ENCODE results near the gene RBM42.

Gene RBM42

GRCh38 chr19:35663981-35664380 lies 35.1 kb downstream of the RBM42 start:
- TF ChIP-seq TAF1 (IDR thresholded peaks at IDR 0.05; ENCODE audit: borderline replicate concordance, insufficient read depth, low read length) (no peak), FOXP2 (optimal IDR thresholded peaks at IDR 0.05; ENCODE audit: borderline replicate concordance, extremely low read depth, extremely low read length, insufficient read depth) (no peak), SIN3A (IDR thresholded peaks at IDR 0.05; ENCODE audit: borderline replicate concordance, insufficient read depth, low read length) (no peak), POLR2AphosphoS5 (IDR thresholded peaks at IDR 0.05; ENCODE audit: low read depth, low read length) (no peak)
- TF ChIP-seq, protein P1, sequence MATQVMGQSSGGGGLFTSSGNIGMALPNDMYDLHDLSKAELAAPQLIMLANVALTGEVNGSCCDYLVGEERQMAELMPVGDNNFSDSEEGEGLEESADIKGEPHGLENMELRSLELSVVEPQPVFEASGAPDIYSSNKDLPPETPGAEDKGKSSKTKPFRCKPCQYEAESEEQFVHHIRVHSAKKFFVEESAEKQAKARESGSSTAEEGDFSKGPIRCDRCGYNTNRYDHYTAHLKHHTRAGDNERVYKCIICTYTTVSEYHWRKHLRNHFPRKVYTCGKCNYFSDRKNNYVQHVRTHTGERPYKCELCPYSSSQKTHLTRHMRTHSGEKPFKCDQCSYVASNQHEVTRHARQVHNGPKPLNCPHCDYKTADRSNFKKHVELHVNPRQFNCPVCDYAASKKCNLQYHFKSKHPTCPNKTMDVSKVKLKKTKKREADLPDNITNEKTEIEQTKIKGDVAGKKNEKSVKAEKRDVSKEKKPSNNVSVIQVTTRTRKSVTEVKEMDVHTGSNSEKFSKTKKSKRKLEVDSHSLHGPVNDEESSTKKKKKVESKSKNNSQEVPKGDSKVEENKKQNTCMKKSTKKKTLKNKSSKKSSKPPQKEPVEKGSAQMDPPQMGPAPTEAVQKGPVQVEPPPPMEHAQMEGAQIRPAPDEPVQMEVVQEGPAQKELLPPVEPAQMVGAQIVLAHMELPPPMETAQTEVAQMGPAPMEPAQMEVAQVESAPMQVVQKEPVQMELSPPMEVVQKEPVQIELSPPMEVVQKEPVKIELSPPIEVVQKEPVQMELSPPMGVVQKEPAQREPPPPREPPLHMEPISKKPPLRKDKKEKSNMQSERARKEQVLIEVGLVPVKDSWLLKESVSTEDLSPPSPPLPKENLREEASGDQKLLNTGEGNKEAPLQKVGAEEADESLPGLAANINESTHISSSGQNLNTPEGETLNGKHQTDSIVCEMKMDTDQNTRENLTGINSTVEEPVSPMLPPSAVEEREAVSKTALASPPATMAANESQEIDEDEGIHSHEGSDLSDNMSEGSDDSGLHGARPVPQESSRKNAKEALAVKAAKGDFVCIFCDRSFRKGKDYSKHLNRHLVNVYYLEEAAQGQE (IDR thresholded peaks at IDR 0.05; ENCODE audit: insufficient read depth in 1 of 2, low read depth in 2 of 2, low read length in 2 of 2): no peak

DNA sequence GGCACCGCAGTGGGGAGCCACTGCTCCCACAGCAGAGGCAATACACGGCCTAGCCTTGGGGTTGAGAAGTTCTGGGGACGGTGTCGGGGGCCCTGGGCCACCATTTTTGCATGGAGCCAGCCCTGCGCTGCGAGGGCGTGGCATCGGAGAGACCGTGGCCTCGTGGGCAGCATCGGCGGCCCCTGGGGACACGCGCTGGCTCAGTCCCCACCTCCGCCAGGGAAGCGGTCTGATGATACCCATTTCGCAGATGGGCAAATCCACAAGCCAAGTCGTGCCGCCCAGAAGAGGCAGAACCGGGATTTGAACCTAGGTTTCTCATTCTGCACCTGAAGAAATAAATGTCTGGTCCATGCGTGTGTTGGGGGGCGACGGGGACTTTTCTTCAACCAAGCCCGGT lies 36.3 kb downstream of the RBM42 start:
- no peak for TF ChIP-seq FOXP2 (optimal IDR thresholded peaks at IDR 0.05; ENCODE audit: borderline replicate concordance, extremely low read depth, extremely low read length, insufficient read depth)
- TF ChIP-seq, protein P1 (IDR thresholded peaks at IDR 0.05; ENCODE audit: insufficient read depth in 1 of 2, low read depth in 2 of 2, low read length in 2 of 2): no peak
- TF ChIP-seq POLR2AphosphoS5 (IDR thresholded peaks at IDR 0.05; ENCODE audit: low read depth, low read length): no peak
- TF ChIP-seq TAF1 (IDR thresholded peaks at IDR 0.05; ENCODE audit: borderline replicate concordance, insufficient read depth, low read length): no peak
- TF ChIP-seq SIN3A (IDR thresholded peaks at IDR 0.05; ENCODE audit: borderline replicate concordance, insufficient read depth, low read length): no peak

DNA sequence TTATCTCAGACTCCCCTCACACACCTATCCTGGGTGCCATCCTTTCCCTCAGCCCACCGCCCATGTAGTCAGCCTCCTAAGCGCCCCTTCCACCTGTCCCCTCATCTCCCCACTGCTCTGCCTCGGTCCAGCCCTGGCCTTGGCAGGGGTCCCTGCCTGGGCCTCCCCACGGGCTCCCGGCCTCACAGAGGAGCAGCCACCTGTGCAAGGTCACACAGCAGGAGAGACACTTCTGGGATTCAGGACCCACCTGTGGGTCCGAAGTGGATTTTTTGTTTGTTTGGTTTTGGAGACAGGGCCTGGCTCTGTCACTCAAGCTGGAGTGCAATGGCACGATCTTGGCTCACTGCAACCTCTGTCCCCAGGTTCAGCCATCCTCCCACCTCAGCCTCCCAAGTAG lies 36.8 kb downstream of the RBM42 start:
- TF ChIP-seq POLR2AphosphoS5 (IDR thresholded peaks at IDR 0.05; ENCODE audit: low read depth, low read length) (no peak), SIN3A (IDR thresholded peaks at IDR 0.05; ENCODE audit: borderline replicate concordance, insufficient read depth, low read length) (no peak), FOXP2 (optimal IDR thresholded peaks at IDR 0.05; ENCODE audit: borderline replicate concordance, extremely low read depth, extremely low read length, insufficient read depth) (no peak), TAF1 (IDR thresholded peaks at IDR 0.05; ENCODE audit: borderline replicate concordance, insufficient read depth, low read length) (no peak)
- TF ChIP-seq, protein P1 (IDR thresholded peaks at IDR 0.05; ENCODE audit: insufficient read depth in 1 of 2, low read depth in 2 of 2, low read length in 2 of 2): no peak

- TF ChIP-seq, protein P1 (IDR thresholded peaks at IDR 0.05; ENCODE audit: insufficient read depth in 1 of 2, low read depth in 2 of 2, low read length in 2 of 2): no peak
- no peak for TF ChIP-seq FOXP2 (optimal IDR thresholded peaks at IDR 0.05; ENCODE audit: borderline replicate concordance, extremely low read depth, extremely low read length, insufficient read depth)
- no peak for TF ChIP-seq TAF1 (IDR thresholded peaks at IDR 0.05; ENCODE audit: borderline replicate concordance, insufficient read depth, low read length)
- TF ChIP-seq SIN3A (IDR thresholded peaks at IDR 0.05; ENCODE audit: borderline replicate concordance, insufficient read depth, low read length): no peak
- TF ChIP-seq POLR2AphosphoS5 (IDR thresholded peaks at IDR 0.05; ENCODE audit: low read depth, low read length): no peak
These were observed 37.5 kb downstream of the RBM42 start, which contains the start of gene UPK1A for GRCh38 chr19:35666251-35666913. UPK1A (plus strand) TSS chr19:35666517; CDS start chr19:35666813, 296 bp downstream.
